SK-N-SH (cell line): ENCODE measurements around the gene NFATC2IP.

Experiments
- CHD2 ChIP-seq: fragments of 150-350 bp; IDR thresholded peaks from 2 replicates; pipeline ENCODE4 v1.6.1; 2018; ENCODE audit warnings: low read length; ENCODE audit not compliant: partially characterized antibody
- ELF1 ChIP-seq: IDR thresholded peaks from 2 replicates; pipeline ENCODE4 v1.4.0; 2012
- EP300 ChIP-seq, 2 experiments: IDR thresholded peaks; 2 replicates each; pipeline versions ENCODE4 v1.4.0 to v1.6.1; 2012; ENCODE audit warnings: borderline replicate concordance in 1 of 2, low read depth in 1 of 2, low read length in 1 of 2
- EZH2phosphoT487 ChIP-seq: fragments of 200-600 bp; sonication (generic); IDR thresholded peaks from 2 replicates; pipeline ENCODE4 v1.6.1; 2017; ENCODE audit warnings: low read depth, mixed run types, mild to moderate bottlenecking, antibody characterized with exemption, moderate library complexity, borderline replicate concordance
- FOXM1 ChIP-seq: IDR thresholded peaks from 2 replicates; pipeline ENCODE4 v1.4.0; 2012; ENCODE audit warnings: low read depth, mild to moderate bottlenecking
- GATA2 ChIP-seq: sonication (generic); formaldehyde crosslinking; IDR thresholded peaks from 2 replicates; pipeline ENCODE4 v1.5.0; 2020; ENCODE audit warnings: mild to moderate bottlenecking, missing genetic modification reagents
- MXI1 ChIP-seq: IDR thresholded peaks from 2 replicates; pipeline ENCODE4 v1.6.1; 2012; ENCODE audit warnings: mild to moderate bottlenecking, low read depth, low read length, improper control_type of control experiment
- NFIC ChIP-seq: IDR thresholded peaks from 2 replicates; pipeline ENCODE4 v1.4.0; 2012; ENCODE audit warnings: borderline replicate concordance
- NRF1 ChIP-seq: IDR thresholded peaks from 2 replicates; pipeline ENCODE4 v1.6.1; 2012; ENCODE audit warnings: low read depth, mild to moderate bottlenecking, low read length
- RAD21 ChIP-seq: IDR thresholded peaks from 2 replicates; pipeline ENCODE4 v1.6.1; 2012; ENCODE audit warnings: mild to moderate bottlenecking, low read length
- RFX5 ChIP-seq: IDR thresholded peaks from 2 replicates; pipeline ENCODE4 v1.6.1; 2012; ENCODE audit warnings: mild to moderate bottlenecking, improper control_type of control experiment, low read length
- TF ChIP-seq, protein P1 (sequence below): fragments of 200-600 bp; sonication (generic); IDR thresholded peaks from 2 replicates; pipeline ENCODE4 v1.6.1; 2017; ENCODE audit warnings: antibody characterized with exemption, mild to moderate bottlenecking, moderate library complexity
- TF ChIP-seq, protein P2 (sequence below): IDR thresholded peaks from 2 replicates; pipeline ENCODE4; 2012
- TF ChIP-seq, protein P3 (sequence below): IDR thresholded peaks from 2 replicates; pipeline ENCODE4 v1.4.0; 2012; ENCODE audit warnings: low read depth, borderline replicate concordance

DNA sequence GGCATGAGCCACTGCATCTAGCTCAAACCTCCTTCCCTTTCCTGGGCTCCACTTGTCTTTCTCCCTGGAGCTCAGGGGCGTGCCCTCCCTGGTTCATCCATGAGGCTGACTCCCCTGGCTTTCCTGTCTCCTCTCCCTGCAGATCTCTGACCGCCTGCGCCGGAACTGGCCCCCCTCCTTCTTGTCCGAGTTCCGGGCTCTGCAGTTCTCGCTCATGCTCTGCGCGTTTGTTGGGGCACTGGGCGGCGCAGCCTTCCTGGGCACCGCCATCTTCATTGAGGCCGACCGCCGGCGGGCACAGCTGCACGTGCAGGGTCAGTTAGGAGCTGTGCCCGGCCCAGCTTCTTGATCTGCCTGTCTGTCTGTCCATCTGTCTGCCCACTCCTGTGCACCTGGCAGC is 32.9 kb downstream of the NFATC2IP start:
- TF ChIP-seq, protein P1, sequence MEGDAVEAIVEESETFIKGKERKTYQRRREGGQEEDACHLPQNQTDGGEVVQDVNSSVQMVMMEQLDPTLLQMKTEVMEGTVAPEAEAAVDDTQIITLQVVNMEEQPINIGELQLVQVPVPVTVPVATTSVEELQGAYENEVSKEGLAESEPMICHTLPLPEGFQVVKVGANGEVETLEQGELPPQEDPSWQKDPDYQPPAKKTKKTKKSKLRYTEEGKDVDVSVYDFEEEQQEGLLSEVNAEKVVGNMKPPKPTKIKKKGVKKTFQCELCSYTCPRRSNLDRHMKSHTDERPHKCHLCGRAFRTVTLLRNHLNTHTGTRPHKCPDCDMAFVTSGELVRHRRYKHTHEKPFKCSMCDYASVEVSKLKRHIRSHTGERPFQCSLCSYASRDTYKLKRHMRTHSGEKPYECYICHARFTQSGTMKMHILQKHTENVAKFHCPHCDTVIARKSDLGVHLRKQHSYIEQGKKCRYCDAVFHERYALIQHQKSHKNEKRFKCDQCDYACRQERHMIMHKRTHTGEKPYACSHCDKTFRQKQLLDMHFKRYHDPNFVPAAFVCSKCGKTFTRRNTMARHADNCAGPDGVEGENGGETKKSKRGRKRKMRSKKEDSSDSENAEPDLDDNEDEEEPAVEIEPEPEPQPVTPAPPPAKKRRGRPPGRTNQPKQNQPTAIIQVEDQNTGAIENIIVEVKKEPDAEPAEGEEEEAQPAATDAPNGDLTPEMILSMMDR = no peak
- no peak for TF ChIP-seq EP300 (IDR thresholded peaks at IDR 0.05; ENCODE audit: borderline replicate concordance in 1 of 2, low read depth in 1 of 2, low read length in 1 of 2)
- no peak for TF ChIP-seq CHD2
- no peak for TF ChIP-seq NFIC
- TF ChIP-seq GATA2 = no peak
- no peak for TF ChIP-seq ELF1
- TF ChIP-seq MXI1 = no peak
- TF ChIP-seq RFX5 = no peak
- TF ChIP-seq, protein P2, sequence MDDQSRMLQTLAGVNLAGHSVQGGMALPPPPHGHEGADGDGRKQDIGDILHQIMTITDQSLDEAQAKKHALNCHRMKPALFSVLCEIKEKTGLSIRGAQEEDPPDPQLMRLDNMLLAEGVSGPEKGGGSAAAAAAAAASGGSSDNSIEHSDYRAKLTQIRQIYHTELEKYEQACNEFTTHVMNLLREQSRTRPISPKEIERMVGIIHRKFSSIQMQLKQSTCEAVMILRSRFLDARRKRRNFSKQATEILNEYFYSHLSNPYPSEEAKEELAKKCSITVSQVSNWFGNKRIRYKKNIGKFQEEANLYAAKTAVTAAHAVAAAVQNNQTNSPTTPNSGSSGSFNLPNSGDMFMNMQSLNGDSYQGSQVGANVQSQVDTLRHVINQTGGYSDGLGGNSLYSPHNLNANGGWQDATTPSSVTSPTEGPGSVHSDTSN = no peak
- TF ChIP-seq NRF1 = no peak
- no peak for TF ChIP-seq EZH2phosphoT487
- TF ChIP-seq, protein P3, sequence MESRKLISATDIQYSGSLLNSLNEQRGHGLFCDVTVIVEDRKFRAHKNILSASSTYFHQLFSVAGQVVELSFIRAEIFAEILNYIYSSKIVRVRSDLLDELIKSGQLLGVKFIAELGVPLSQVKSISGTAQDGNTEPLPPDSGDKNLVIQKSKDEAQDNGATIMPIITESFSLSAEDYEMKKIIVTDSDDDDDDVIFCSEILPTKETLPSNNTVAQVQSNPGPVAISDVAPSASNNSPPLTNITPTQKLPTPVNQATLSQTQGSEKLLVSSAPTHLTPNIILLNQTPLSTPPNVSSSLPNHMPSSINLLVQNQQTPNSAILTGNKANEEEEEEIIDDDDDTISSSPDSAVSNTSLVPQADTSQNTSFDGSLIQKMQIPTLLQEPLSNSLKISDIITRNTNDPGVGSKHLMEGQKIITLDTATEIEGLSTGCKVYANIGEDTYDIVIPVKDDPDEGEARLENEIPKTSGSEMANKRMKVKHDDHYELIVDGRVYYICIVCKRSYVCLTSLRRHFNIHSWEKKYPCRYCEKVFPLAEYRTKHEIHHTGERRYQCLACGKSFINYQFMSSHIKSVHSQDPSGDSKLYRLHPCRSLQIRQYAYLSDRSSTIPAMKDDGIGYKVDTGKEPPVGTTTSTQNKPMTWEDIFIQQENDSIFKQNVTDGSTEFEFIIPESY = no peak
- TF ChIP-seq FOXM1 = no peak
- TF ChIP-seq RAD21 = no peak
